SH-SY5Y (cell line): ENCODE measurements around the gene GRAMD1B.

Experiments
- GATA2 ChIP-seq: IDR thresholded peaks from 2 replicates; pipeline ENCODE4 v1.6.1; 2011; ENCODE audit warnings: mild to moderate bottlenecking, low read depth, low read length

GRAMD1B gene

GRCh38 chr11:123674297-123674696 lies 244.2 kb downstream of the GRAMD1B start:
- no peak for TF ChIP-seq GATA2
